Epidermal melanocyte (primary cell): ENCODE results near the gene RRN3.
"Not testable (repeated sequence)": the region's sequence is repeated elsewhere in the genome, so short reads cannot be mapped to it uniquely, and the experiment has no call there.

Experiments used
- DNase-seq: peaks from one replicate; pipeline ENCODE4 v3.0.0; 2011; ENCODE audit warnings: low spot score; ENCODE audit not compliant: insufficient read length

The RRN3 gene

GRCh38 chr16:15093955-15094827 is at the start of gene RRN3:
Gene RRN3 (minus strand): TSS chr16:15094272. CDS start chr16:15094233, 39 bp downstream.
- DNase-seq: peak; percentile 79

GRCh38 chr16:15143601-15144091 is 49.6 kb upstream of the RRN3 start:
- DNase-seq: not testable (repeated sequence)

- not testable (repeated sequence) for DNase-seq
Observed at GRCh38 chr16:15142891-15143600, 49.0 kb upstream of the RRN3 start.

- not testable (repeated sequence) for DNase-seq
Observed at GRCh38 chr16:15142107-15142890, 48.2 kb upstream of the RRN3 start.

- DNase-seq: no peak
Observed at GRCh38 chr16:15141586-15141985, 47.5 kb upstream of the RRN3 start.

GRCh38 chr16:15140444-15141365 is 46.6 kb upstream of the RRN3 start:
- DNase-seq: peak; percentile 15

GRCh38 chr16:15137514-15137913 is 43.4 kb upstream of the RRN3 start:
- DNase-seq: not testable (repeated sequence)

- not testable (repeated sequence) for DNase-seq
Observed at GRCh38 chr16:15135483-15136360, 41.6 kb upstream of the RRN3 start.

GRCh38 chr16:15134752-15135482 is 40.8 kb upstream of the RRN3 start:
- DNase-seq: not testable (repeated sequence)

GRCh38 chr16:15133554-15133953 is 39.5 kb upstream of the RRN3 start:
- DNase-seq: not testable (repeated sequence)

- not testable (repeated sequence) for DNase-seq
Observed at GRCh38 chr16:15132719-15133428, 38.8 kb upstream of the RRN3 start.

- DNase-seq: not testable (repeated sequence)
Observed at GRCh38 chr16:15130943-15131700, 37.0 kb upstream of the RRN3 start.

- DNase-seq: not testable (repeated sequence)
Observed at GRCh38 chr16:15130256-15130932, 36.3 kb upstream of the RRN3 start.

GRCh38 chr16:15127641-15128425 is 33.8 kb upstream of the RRN3 start:
- not testable (repeated sequence) for DNase-seq

GRCh38 chr16:15100372-15100987 is 6.4 kb upstream of the RRN3 start:
- DNase-seq: not testable (repeated sequence)
